GM23338 (cell line): ENCODE results near the gene OXER1. TPM values are rescaled to one million over a fixed set of nuclear protein-coding genes. Genes with fewer than 3 reads are reported as not detected.
A peak's percentile ranks its signal among the peaks of the same experiment; 100 is the strongest.

Source experiments
- ATAC-seq: fragments of 200-7000 bp; cut with Tn5 transposase; 3 replicates; pipeline ENCODE4 v1.9.1; 2020
- DNase-seq: peaks from one replicate; pipeline ENCODE4 v3.0.0-alpha.2; 2015; ENCODE audit warnings: low spot score
- H2AFZ ChIP-seq: fragments of 200-600 bp; sonication (generic); 2 replicates; pipeline ENCODE4 v1.8.0; 2016; ENCODE audit warnings: antibody characterized with exemption, mild to moderate bottlenecking, moderate library complexity
- H3F3A ChIP-seq: fragments of 200-600 bp; sonication (generic); replicated peaks from 2 replicates; pipeline ENCODE4 v1.8.0; 2017; ENCODE audit warnings: antibody characterized with exemption, mixed run types, low read depth
- H3K27ac ChIP-seq: fragments of 200-600 bp; sonication (generic); 2 replicates; pipeline ENCODE4 v1.6.1; 2016; ENCODE audit warnings: low read depth
- H3K27me3 ChIP-seq: fragments of 200-600 bp; sonication (generic); 2 replicates; pipeline ENCODE4 v1.8.0; 2016; ENCODE audit warnings: mild to moderate bottlenecking, mixed run types, moderate library complexity; ENCODE audit not compliant: insufficient read depth
- H3K36me3 ChIP-seq: fragments of 200-600 bp; sonication (generic); 2 replicates; pipeline ENCODE4 v1.8.0; 2016; ENCODE audit warnings: mild to moderate bottlenecking; ENCODE audit not compliant: insufficient read depth
- H3K4me1 ChIP-seq: fragments of 200-600 bp; sonication (generic); 2 replicates; pipeline ENCODE4 v1.8.0; 2016; ENCODE audit warnings: mild to moderate bottlenecking, moderate library complexity; ENCODE audit not compliant: insufficient read depth
- H3K4me2 ChIP-seq: fragments of 200-600 bp; sonication (generic); 2 replicates; pipeline ENCODE4 v1.7.1; 2017; ENCODE audit warnings: mixed run types
- H3K4me3 ChIP-seq: fragments of 200-600 bp; sonication (generic); 2 replicates; pipeline ENCODE4 v1.6.1; 2016; ENCODE audit warnings: mixed run types
- H3K79me2 ChIP-seq: fragments of 200-600 bp; sonication (generic); replicated peaks from 2 replicates; pipeline ENCODE4 v1.8.0; 2017; ENCODE audit warnings: mild to moderate bottlenecking; ENCODE audit not compliant: insufficient read depth
- H3K9me2 ChIP-seq: fragments of 200-600 bp; sonication (generic); 2 replicates; pipeline ENCODE4 v1.8.0; 2017; ENCODE audit not compliant: insufficient read depth
- H4K20me1 ChIP-seq: fragments of 200-600 bp; sonication (generic); replicated peaks from 2 replicates; pipeline ENCODE4 v1.8.0; 2017; ENCODE audit warnings: mild to moderate bottlenecking; ENCODE audit not compliant: insufficient read depth
- H3K27ac Mint-ChIP-seq: 2 replicates; pipeline ENCODE4 v1.8.0; 2020; ENCODE audit warnings: inconsistent platforms, mild to moderate bottlenecking, moderate library complexity, mixed read lengths
- H3K27me3 Mint-ChIP-seq: 3 replicates; pipeline ENCODE4 v1.8.0; 2022; ENCODE audit warnings: low read depth, mild to moderate bottlenecking, moderate library complexity, mixed read lengths, inconsistent platforms; ENCODE audit not compliant: insufficient read depth, poor library complexity
- H3K36me3 Mint-ChIP-seq: 3 replicates; pipeline ENCODE4 v1.8.0; 2021; ENCODE audit warnings: low read depth, mild to moderate bottlenecking, inconsistent platforms, moderate library complexity, mixed read lengths
- H3K4me1 Mint-ChIP-seq: 3 replicates; pipeline ENCODE4 v1.8.0; 2020; ENCODE audit warnings: mild to moderate bottlenecking, inconsistent platforms, mixed read lengths
- H3K4me3 Mint-ChIP-seq: 3 replicates; pipeline ENCODE4 v1.8.0; 2021; ENCODE audit warnings: moderate library complexity, mild to moderate bottlenecking, inconsistent platforms, mixed read lengths
- H3K9me3 Mint-ChIP-seq: 3 replicates; pipeline ENCODE4 v1.8.0; 2020; ENCODE audit warnings: moderate library complexity, mild to moderate bottlenecking, inconsistent platforms, mixed read lengths
- CREB1 ChIP-seq: fragments of 250-450 bp; sonication (Bioruptor Pico); IDR thresholded peaks from 2 replicates; pipeline ENCODE4 v1.5.0; 2020; ENCODE audit warnings: low read depth, mild to moderate bottlenecking, moderate library complexity
- EZH2 ChIP-seq: fragments of 200-600 bp; sonication (generic); IDR thresholded peaks from one replicate; pipeline ENCODE4 v1.8.0; 2017; ENCODE audit warnings: antibody characterized with exemption, mild to moderate bottlenecking, low read depth; ENCODE audit not compliant: unreplicated experiment
- EZH2phosphoT487 ChIP-seq: fragments of 200-600 bp; sonication (generic); IDR thresholded peaks from one replicate; pipeline ENCODE4 v1.8.1; 2018; ENCODE audit warnings: antibody characterized with exemption; ENCODE audit not compliant: unreplicated experiment
- JUNB ChIP-seq: IDR thresholded peaks from one replicate; pipeline ENCODE4 v1.6.1; 2016; ENCODE audit warnings: antibody characterized with exemption; ENCODE audit not compliant: unreplicated experiment
- NANOG ChIP-seq: IDR thresholded peaks from 2 replicates; pipeline ENCODE4 v1.6.1; 2016; ENCODE audit warnings: antibody characterized with exemption, borderline replicate concordance
- POLR2AphosphoS5 ChIP-seq: IDR thresholded peaks from 2 replicates; pipeline ENCODE4 v1.6.1; 2016; ENCODE audit warnings: antibody characterized with exemption, low read depth
- STAT1 ChIP-seq: IDR thresholded peaks from one replicate; pipeline ENCODE4 v1.6.1; 2016; ENCODE audit warnings: antibody characterized with exemption; ENCODE audit not compliant: unreplicated experiment
- ZNF114 ChIP-seq: fragments of 250-450 bp; sonication (Bioruptor Pico); IDR thresholded peaks from 2 replicates; pipeline ENCODE4 v1.5.0; 2020; ENCODE audit warnings: mild to moderate bottlenecking, moderate library complexity
- ZNF331 ChIP-seq: fragments of 250-450 bp; sonication (Bioruptor Pico); IDR thresholded peaks from 2 replicates; pipeline ENCODE4 v1.5.0; 2020; ENCODE audit warnings: low read depth, mild to moderate bottlenecking, moderate library complexity
- polyA plus RNA-seq: library from polyadenylated mRNA; unstranded; fragments of >200 nt; fragmentation: Nextera tagmentation; extraction: Ambion mirVana; gene quantifications from 2 replicates; pipeline ENCODE4 v1.2.1, GENCODE V29; 2016
- total RNA-seq: library from RNA; depleted of rRNA; stranded (reverse); fragments of >200 nt; shearing (Covaris generic); gene quantifications from 2 replicates; pipeline ENCODE4 v1.2.3, GENCODE V29; 2014
- TF ChIP-seq, protein P1 (sequence below): IDR thresholded peaks from one replicate; pipeline ENCODE4 v1.6.1; 2018; ENCODE audit warnings: antibody characterized with exemption; ENCODE audit not compliant: unreplicated experiment
- TF ChIP-seq, protein P2 (sequence below), 2 experiments: fragments of 200-600 bp in 1 of 2; sonication (generic) in 1 of 2; conservative IDR thresholded peaks; 2 replicates each; pipeline versions ENCODE4 v1.5.1 to v1.6.1; 2016 to 2017; ENCODE audit warnings: antibody characterized with exemption in 2 of 2, low read depth in 2 of 2, mild to moderate bottlenecking in 2 of 2, moderate library complexity in 1 of 2
- TF ChIP-seq, protein P3 (sequence below): IDR thresholded peaks from 2 replicates; pipeline ENCODE4 v1.6.1; 2016; ENCODE audit warnings: antibody characterized with exemption
- TF ChIP-seq, protein P4 (sequence below): fragments of 250-450 bp; sonication (Bioruptor Pico); IDR thresholded peaks from 2 replicates; pipeline ENCODE4 v1.5.0; 2020; ENCODE audit warnings: mild to moderate bottlenecking, moderate library complexity

The OXER1 gene
- total and polyA plus RNA-seq, 2 experiments from 2014 or later: 0.69 to 1.5 TPM

DNA sequence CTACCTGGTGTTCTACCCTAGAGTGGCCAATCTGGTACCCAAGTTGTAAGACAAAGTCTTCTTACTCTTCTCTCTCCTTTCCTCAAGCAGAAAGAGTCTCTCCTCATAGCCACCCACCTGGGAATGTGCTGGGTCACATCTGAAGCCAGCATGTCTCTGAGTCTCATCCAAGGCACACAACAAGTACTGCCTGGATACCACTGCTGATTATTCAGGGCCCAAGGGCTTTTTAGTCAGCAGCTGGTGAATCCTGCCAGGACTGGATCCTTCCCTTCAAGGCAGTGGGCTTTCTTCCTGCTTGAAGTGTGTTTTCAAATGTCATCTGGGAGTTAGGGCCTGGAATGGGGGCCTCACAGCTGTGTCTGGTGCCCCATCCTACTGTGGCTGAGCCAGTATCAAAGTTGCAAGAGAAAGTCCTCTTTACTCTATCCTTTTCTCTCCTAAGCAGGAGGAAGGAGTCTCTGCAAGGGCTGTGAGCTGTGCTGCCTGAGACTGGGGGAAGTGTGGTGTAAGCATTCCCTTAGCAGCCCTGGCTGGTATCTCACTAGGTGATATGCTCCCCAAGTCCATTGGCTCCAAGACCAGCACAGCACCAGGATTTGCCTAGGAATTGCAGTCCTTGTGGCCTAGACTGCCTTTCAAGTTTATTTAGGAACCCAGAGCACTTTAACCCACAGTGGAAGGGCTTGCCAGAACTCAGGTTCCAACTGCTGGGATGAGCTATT, 27.2 kb downstream of the OXER1 start:
- no peak overlapping the region for H3K27ac Mint-ChIP-seq
- peaks cover 7% of the 10 kb centered on the region for H3K27me3 Mint-ChIP-seq
- ATAC-seq (peak; percentile 59), DNase-seq (no peak)
- peaks cover 60% of the 10 kb centered on the region for H3K36me3 Mint-ChIP-seq
- H3K4me3 Mint-ChIP-seq: no peak overlapping the region
- peaks cover 15% of the 10 kb centered on the region; the same call in 2 of the 3 replicates for H3K9me3 Mint-ChIP-seq
- Histone ChIP-seq H3K36me3 (no peaks in the 10 kb centered on the region), H3K4me1 (no peaks in the 10 kb centered on the region), H2AFZ (no peak overlapping the region), H3K27me3 (no peaks in the 10 kb centered on the region), H3K4me2 (no peak overlapping the region), H3K27ac (no peak overlapping the region; the same call in 1 of the 2 replicates), H4K20me1 (no peaks in the 10 kb centered on the region), H3F3A (no peaks in the 10 kb centered on the region), H3K79me2 (no peaks in the 10 kb centered on the region), H3K9me2 (peaks cover 7% of the 10 kb centered on the region), H3K4me3 (no peak overlapping the region)
- TF ChIP-seq, protein P1, sequence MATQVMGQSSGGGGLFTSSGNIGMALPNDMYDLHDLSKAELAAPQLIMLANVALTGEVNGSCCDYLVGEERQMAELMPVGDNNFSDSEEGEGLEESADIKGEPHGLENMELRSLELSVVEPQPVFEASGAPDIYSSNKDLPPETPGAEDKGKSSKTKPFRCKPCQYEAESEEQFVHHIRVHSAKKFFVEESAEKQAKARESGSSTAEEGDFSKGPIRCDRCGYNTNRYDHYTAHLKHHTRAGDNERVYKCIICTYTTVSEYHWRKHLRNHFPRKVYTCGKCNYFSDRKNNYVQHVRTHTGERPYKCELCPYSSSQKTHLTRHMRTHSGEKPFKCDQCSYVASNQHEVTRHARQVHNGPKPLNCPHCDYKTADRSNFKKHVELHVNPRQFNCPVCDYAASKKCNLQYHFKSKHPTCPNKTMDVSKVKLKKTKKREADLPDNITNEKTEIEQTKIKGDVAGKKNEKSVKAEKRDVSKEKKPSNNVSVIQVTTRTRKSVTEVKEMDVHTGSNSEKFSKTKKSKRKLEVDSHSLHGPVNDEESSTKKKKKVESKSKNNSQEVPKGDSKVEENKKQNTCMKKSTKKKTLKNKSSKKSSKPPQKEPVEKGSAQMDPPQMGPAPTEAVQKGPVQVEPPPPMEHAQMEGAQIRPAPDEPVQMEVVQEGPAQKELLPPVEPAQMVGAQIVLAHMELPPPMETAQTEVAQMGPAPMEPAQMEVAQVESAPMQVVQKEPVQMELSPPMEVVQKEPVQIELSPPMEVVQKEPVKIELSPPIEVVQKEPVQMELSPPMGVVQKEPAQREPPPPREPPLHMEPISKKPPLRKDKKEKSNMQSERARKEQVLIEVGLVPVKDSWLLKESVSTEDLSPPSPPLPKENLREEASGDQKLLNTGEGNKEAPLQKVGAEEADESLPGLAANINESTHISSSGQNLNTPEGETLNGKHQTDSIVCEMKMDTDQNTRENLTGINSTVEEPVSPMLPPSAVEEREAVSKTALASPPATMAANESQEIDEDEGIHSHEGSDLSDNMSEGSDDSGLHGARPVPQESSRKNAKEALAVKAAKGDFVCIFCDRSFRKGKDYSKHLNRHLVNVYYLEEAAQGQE: no peak
- TF ChIP-seq, protein P2, sequence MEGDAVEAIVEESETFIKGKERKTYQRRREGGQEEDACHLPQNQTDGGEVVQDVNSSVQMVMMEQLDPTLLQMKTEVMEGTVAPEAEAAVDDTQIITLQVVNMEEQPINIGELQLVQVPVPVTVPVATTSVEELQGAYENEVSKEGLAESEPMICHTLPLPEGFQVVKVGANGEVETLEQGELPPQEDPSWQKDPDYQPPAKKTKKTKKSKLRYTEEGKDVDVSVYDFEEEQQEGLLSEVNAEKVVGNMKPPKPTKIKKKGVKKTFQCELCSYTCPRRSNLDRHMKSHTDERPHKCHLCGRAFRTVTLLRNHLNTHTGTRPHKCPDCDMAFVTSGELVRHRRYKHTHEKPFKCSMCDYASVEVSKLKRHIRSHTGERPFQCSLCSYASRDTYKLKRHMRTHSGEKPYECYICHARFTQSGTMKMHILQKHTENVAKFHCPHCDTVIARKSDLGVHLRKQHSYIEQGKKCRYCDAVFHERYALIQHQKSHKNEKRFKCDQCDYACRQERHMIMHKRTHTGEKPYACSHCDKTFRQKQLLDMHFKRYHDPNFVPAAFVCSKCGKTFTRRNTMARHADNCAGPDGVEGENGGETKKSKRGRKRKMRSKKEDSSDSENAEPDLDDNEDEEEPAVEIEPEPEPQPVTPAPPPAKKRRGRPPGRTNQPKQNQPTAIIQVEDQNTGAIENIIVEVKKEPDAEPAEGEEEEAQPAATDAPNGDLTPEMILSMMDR (conservative IDR thresholded peaks at IDR 0.05; ENCODE audit: low read depth in 2 of 2): no peak
- TF ChIP-seq NANOG: no peak
- TF ChIP-seq POLR2AphosphoS5: no peak
- TF ChIP-seq JUNB: no peak
- TF ChIP-seq EZH2: no peak
- TF ChIP-seq, protein P3, sequence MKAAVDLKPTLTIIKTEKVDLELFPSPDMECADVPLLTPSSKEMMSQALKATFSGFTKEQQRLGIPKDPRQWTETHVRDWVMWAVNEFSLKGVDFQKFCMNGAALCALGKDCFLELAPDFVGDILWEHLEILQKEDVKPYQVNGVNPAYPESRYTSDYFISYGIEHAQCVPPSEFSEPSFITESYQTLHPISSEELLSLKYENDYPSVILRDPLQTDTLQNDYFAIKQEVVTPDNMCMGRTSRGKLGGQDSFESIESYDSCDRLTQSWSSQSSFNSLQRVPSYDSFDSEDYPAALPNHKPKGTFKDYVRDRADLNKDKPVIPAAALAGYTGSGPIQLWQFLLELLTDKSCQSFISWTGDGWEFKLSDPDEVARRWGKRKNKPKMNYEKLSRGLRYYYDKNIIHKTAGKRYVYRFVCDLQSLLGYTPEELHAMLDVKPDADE: no peak
- no peak for TF ChIP-seq CREB1 (CRISPR knock-in tag)
- no peak for TF ChIP-seq EZH2phosphoT487
- TF ChIP-seq, protein P4, sequence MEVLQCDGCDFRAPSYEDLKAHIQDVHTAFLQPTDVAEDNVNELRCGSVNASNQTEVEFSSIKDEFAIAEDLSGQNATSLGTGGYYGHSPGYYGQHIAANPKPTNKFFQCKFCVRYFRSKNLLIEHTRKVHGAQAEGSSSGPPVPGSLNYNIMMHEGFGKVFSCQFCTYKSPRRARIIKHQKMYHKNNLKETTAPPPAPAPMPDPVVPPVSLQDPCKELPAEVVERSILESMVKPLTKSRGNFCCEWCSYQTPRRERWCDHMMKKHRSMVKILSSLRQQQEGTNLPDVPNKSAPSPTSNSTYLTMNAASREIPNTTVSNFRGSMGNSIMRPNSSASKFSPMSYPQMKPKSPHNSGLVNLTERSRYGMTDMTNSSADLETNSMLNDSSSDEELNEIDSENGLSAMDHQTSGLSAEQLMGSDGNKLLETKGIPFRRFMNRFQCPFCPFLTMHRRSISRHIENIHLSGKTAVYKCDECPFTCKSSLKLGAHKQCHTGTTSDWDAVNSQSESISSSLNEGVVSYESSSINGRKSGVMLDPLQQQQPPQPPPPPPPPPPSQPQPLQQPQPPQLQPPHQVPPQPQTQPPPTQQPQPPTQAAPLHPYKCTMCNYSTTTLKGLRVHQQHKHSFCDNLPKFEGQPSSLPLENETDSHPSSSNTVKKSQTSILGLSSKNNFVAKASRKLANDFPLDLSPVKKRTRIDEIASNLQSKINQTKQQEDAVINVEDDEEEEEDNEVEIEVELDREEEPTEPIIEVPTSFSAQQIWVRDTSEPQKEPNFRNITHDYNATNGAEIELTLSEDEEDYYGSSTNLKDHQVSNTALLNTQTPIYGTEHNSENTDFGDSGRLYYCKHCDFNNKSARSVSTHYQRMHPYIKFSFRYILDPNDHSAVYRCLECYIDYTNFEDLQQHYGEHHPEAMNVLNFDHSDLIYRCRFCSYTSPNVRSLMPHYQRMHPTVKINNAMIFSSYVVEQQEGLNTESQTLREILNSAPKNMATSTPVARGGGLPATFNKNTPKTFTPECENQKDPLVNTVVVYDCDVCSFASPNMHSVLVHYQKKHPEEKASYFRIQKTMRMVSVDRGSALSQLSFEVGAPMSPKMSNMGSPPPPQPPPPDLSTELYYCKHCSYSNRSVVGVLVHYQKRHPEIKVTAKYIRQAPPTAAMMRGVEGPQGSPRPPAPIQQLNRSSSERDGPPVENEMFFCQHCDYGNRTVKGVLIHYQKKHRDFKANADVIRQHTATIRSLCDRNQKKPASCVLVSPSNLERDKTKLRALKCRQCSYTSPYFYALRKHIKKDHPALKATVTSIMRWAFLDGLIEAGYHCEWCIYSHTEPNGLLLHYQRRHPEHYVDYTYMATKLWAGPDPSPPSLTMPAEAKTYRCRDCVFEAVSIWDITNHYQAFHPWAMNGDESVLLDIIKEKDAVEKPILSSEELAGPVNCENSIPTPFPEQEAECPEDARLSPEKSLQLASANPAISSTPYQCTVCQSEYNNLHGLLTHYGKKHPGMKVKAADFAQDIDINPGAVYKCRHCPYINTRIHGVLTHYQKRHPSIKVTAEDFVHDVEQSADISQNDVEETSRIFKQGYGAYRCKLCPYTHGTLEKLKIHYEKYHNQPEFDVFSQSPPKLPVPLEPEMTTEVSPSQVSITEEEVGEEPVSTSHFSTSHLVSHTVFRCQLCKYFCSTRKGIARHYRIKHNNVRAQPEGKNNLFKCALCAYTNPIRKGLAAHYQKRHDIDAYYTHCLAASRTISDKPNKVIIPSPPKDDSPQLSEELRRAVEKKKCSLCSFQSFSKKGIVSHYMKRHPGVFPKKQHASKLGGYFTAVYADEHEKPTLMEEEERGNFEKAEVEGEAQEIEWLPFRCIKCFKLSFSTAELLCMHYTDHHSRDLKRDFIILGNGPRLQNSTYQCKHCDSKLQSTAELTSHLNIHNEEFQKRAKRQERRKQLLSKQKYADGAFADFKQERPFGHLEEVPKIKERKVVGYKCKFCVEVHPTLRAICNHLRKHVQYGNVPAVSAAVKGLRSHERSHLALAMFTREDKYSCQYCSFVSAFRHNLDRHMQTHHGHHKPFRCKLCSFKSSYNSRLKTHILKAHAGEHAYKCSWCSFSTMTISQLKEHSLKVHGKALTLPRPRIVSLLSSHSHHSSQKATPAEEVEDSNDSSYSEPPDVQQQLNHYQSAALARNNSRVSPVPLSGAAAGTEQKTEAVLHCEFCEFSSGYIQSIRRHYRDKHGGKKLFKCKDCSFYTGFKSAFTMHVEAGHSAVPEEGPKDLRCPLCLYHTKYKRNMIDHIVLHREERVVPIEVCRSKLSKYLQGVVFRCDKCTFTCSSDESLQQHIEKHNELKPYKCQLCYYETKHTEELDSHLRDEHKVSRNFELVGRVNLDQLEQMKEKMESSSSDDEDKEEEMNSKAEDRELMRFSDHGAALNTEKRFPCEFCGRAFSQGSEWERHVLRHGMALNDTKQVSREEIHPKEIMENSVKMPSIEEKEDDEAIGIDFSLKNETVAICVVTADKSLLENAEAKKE: no peak
- no peak for TF ChIP-seq STAT1
- no peak for TF ChIP-seq ZNF114 (CRISPR knock-in tag)
- TF ChIP-seq ZNF331 (CRISPR knock-in tag): no peak
- peaks cover 28% of the 10 kb centered on the region for H3K4me1 Mint-ChIP-seq
